Endothelial cell (in vitro differentiated cells): ENCODE measurements around the gene RAMP1. TPM values are rescaled to one million over a fixed set of nuclear protein-coding genes. Genes with fewer than 3 reads are reported as not detected.

Experiments
- DNase-seq: peaks from one replicate; pipeline ENCODE4 v3.0.0; 2021; ENCODE audit warnings: low spot score
- H3K27ac Mint-ChIP-seq: one replicate; pipeline ENCODE4 v1.8.0; 2021; ENCODE audit warnings: mixed read lengths, inconsistent platforms; ENCODE audit not compliant: unreplicated experiment
- H3K27me3 Mint-ChIP-seq: one replicate; pipeline ENCODE4 v1.8.0; 2021; ENCODE audit warnings: mild to moderate bottlenecking, moderate library complexity, mixed read lengths, inconsistent platforms; ENCODE audit not compliant: unreplicated experiment
- H3K36me3 Mint-ChIP-seq: one replicate; pipeline ENCODE4 v1.8.0; 2021; ENCODE audit warnings: mild to moderate bottlenecking, low read depth, mixed read lengths, inconsistent platforms; ENCODE audit not compliant: unreplicated experiment
- H3K4me1 Mint-ChIP-seq: one replicate; pipeline ENCODE4 v1.8.0; 2021; ENCODE audit warnings: mild to moderate bottlenecking, mixed read lengths, inconsistent platforms; ENCODE audit not compliant: unreplicated experiment
- H3K4me3 Mint-ChIP-seq: one replicate; pipeline ENCODE4 v1.8.0; 2021; ENCODE audit warnings: mild to moderate bottlenecking, mixed read lengths, inconsistent platforms; ENCODE audit not compliant: unreplicated experiment
- H3K9me3 Mint-ChIP-seq: one replicate; pipeline ENCODE4 v1.8.0; 2021; ENCODE audit warnings: mixed read lengths, inconsistent platforms; ENCODE audit not compliant: unreplicated experiment
- total RNA-seq: library from RNA; stranded (reverse); fragmentation: NEBNext Ultra II Directional; extraction: Animal tissue kit (Norgen Biotek cat#: 25700); gene quantifications from one replicate; pipeline ENCODE4 v1.2.1, GENCODE V29; 2021; ENCODE audit not compliant: unreplicated experiment
- TF ChIP-seq, protein P1 (sequence below): fragments of 200-600 bp; sonication (generic); IDR thresholded peaks from one replicate; pipeline ENCODE4 v1.5.0; 2021; ENCODE audit warnings: antibody characterized with exemption; ENCODE audit not compliant: unreplicated experiment

The RAMP1 gene
- total RNA-seq, 1 donor from 2014 or later: 2.2 TPM

DNA sequence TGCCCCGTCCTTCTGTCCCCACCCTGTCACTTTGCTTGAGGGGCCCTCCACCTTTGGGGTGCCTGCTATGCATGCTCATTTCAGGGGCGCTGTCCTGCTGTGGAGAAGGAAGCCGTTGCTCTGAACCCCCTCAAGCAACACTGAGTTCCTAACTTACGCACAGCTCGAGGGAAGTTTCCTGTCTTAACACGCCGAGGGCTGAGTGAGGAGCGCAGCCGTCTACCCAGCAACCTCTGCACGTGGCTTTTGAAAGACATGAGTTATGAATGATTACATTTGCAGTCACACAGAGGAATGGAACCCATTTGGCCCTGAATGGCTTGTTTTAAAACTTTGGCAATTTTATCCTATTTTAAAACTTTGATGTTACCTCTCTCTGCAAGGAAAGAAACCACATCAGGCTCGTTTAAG is 14.0 kb downstream of the RAMP1 start:
- Mint-ChIP-seq H3K27ac (no peak overlapping the region), H3K9me3 (no peaks in the 10 kb centered on the region), H3K4me1 (peaks cover 8% of the 10 kb centered on the region), H3K4me3 (no peak overlapping the region), H3K27me3 (peaks cover 8% of the 10 kb centered on the region), H3K36me3 (no peaks in the 10 kb centered on the region)
- TF ChIP-seq, protein P1, sequence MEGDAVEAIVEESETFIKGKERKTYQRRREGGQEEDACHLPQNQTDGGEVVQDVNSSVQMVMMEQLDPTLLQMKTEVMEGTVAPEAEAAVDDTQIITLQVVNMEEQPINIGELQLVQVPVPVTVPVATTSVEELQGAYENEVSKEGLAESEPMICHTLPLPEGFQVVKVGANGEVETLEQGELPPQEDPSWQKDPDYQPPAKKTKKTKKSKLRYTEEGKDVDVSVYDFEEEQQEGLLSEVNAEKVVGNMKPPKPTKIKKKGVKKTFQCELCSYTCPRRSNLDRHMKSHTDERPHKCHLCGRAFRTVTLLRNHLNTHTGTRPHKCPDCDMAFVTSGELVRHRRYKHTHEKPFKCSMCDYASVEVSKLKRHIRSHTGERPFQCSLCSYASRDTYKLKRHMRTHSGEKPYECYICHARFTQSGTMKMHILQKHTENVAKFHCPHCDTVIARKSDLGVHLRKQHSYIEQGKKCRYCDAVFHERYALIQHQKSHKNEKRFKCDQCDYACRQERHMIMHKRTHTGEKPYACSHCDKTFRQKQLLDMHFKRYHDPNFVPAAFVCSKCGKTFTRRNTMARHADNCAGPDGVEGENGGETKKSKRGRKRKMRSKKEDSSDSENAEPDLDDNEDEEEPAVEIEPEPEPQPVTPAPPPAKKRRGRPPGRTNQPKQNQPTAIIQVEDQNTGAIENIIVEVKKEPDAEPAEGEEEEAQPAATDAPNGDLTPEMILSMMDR: no peak
- DNase-seq: no peak

DNA sequence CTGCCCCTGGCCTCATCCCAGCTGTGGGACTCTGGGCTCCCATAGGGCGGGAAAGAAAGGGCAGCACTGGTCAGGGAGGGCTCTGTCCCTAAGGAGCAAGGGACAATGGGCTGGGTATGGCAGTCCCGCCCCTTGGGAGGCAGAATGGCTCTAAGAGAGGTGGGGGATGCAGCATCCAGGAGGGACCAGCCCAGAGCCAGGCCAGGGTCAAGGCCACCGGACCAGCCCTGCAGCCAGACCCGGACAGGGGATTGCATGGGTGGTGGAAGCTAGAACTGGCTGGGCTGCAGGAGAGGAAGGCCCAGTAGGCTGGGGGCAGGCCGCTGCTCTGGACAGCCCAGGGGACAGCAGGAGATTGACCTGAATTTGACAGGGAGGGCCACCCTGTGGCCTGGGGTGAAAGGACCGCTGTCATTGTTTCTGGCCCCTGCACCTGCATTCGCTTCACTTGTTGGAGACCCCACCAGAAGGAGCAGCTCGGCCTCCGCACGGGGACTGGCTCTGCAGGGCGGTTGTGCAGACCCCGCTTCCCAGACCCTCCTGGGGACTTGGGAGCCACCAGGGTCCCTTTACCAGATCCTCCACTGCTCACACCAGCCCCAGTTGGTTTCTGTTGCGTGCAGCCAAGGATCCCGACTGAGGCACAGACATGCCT is 14.6 kb downstream of the RAMP1 start:
- Mint-ChIP-seq H3K4me3 (no peak overlapping the region), H3K36me3 (no peaks in the 10 kb centered on the region), H3K4me1 (peaks cover 8% of the 10 kb centered on the region), H3K27ac (no peak overlapping the region), H3K9me3 (no peaks in the 10 kb centered on the region), H3K27me3 (peaks cover 8% of the 10 kb centered on the region)
- no peak for DNase-seq
- TF ChIP-seq, protein P1: no peak

DNA sequence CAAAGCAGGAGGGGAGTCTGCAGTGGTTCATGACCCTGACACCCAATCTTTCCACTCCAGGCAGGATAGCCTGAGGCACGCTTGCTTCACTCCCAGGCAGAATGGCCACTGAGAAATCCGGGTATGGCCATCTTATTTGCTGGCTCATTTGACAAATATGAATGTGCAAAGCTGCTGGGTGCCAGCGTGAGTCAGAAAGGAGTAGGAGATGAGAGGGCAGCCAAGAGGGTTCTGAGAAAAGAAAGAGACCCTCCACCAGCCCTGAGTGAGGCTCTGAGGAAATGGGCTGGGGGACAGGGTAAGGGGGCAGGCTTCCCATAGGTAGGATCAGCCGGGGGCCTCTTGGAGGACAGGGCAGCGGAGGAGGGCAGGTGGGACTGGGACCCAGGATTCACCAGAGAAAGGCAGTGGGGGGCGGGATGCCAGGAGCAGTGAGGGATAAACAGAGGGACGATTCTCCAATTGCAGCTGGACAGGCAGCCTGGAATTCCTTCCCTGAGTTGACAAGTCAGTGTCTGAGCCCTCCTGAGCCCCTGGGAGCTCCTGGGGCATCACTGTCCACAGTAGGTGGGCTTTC is 15.2 kb downstream of the RAMP1 start:
- H3K4me1 Mint-ChIP-seq: peaks cover 8% of the 10 kb centered on the region
- TF ChIP-seq, protein P1: no peak
- H3K9me3 Mint-ChIP-seq: no peaks in the 10 kb centered on the region

DNA sequence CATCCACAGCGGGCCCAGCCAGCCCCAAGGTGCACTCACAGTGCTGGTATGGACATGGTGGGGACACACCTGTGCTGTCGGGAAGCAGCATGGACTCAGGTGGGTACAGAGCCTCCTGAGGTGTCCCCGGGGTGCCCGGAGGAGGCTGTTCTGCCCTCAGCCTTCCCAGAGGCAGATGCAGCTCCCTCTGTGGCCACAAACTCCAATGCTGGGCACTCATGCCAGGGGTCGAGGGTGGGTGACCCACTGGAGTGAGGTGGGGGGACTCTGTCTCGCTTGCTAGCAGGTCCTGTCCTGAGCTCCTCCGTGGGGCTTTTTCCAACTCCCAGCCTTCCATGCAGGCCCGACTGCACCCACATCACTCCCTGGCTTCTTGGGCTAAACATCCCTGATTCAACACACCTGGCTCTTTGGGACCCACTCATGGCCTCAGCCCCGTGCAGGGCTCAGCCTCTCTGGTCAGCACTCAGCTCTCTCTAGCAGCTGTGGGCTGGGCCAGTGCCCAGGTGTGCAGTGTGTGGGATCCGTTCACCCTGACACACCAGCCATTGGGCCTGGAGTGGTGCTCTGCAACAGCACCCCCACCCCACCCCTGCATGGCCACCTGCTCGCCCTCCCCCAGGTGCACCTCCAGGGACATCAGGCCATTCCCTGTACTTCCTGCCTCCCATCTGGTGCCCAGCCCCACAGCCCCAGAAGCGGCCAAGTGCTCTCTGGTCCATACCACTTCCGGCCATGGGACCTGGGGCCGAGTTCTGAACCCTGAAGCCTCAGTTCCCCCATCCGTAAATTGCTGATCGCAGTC is 16.0 kb downstream of the RAMP1 start:
- TF ChIP-seq, protein P1: no peak
- Mint-ChIP-seq H3K36me3 (no peaks in the 10 kb centered on the region), H3K9me3 (no peaks in the 10 kb centered on the region), H3K27me3 (peaks cover 7% of the 10 kb centered on the region), H3K27ac (no peak overlapping the region), H3K4me3 (no peak overlapping the region), H3K4me1 (peaks cover 7% of the 10 kb centered on the region)
- DNase-seq: no peak

More for the DNA sequence above, 15.2 kb downstream of the RAMP1 start:
- no peak for DNase-seq
- Mint-ChIP-seq H3K4me3 (no peak overlapping the region), H3K27ac (no peak overlapping the region), H3K27me3 (peaks cover 8% of the 10 kb centered on the region), H3K36me3 (no peaks in the 10 kb centered on the region)
